GM19351 (cell line): ENCODE measurements around the gene RPS26.
"Not testable (repeated sequence)": the region's sequence is repeated elsewhere in the genome, so short reads cannot be mapped to it uniquely, and the experiment has no call there.

ENCODE experiments used
- ATAC-seq: cut with Tn5 transposase; IDR thresholded peaks from one replicate; pipeline ENCODE4 v1.9.1; 2021; ENCODE audit warnings: mild to moderate bottlenecking, moderate library complexity; ENCODE audit not compliant: unreplicated experiment

The RPS26 gene

DNA sequence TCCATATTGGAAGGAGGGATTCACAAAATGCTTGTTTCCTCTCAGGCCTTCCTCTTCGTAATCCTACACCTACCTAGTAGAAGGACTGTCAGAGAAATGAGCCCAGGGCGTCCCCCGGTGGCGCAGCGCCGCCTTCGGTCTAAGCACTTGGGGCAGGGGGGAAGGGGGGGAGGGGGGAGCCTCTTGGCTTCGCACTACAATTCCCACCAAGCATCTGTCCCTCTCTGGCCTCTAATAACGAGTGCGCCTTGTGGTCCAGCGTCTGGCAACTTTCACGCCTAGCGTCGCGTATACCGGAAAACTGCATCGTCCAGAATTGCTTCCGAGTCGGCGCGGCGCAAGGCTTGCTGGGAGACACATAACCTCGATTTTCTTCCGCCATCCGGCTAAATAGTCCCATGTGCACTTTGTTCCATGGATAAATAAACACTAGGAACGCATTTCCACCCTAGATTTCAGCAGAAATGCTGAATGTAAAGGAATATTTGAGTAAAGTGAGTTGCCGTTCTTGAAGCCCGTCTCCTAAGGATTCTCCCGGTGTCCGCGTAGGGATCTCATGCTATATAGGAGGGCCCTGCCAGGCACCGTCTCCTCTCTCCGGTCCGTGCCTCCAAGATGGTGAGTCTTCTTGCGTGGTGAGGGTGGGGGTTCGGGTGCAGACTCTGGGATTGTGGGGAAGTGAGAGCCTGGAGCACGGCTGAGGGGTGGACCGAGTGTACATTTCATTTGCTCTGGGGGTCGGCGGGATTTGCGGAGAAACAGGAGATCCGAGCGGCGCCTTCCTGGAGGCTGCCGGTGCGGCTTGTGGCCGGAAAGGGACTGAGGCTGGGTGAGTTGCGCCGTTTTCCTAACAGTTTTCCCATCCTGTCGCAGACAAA lies at the start of gene RPS26:
TSS of gene RPS26 (plus strand) at position 367 of the 878 bp plus-strand sequence. CDS start at position 616, 249 bp downstream.
- peak; percentile 94 for ATAC-seq

- ATAC-seq, result no peak
These were observed 48.4 kb upstream of the RPS26 start for GRCh38 chr12:55993230-55993853.

DNA sequence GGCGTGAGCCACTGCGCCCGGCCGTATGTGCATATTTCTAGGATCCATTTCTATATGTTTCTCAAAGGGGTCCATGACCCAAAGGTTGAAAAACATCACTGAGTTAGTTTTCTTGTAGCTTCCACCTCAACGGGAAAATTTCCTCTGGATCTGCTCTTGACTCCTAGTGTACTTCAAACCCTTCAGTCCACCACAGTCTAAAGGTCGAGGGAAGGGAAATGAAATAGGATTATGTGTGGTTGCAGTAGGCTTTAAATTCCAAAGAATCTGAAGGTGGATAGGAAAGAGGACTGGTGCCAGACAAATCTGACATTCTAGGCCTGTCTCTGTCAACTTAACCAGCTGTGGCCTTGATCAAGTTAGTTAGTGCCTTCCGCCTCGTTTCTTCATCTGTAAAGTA lies 46.4 kb upstream of the RPS26 start:
- ATAC-seq, result no peak

DNA sequence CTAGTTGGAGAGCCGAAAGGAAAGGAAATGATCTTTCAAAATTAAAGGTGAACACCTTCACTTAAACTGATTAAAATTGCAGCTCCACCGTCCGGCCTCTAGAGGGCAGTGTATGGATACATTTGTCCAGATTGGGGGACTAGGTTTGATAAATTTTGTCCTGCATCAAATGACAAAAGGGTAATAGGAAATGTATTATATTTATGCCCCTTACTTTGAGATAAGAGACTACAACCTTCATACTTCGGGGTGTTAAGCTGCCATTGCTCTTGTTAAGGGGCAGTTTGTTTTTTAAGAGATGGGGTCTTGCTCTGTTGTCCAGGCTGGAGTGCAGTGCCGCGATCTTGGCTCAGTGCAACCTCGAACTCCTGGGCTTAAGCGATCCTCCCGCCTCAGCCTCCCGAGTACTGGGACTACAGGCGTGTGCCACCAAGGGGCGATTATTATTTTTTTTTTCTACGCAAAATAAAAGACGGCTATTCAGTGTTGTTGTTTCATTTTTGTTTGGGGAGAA lies 45.5 kb upstream of the RPS26 start:
- ATAC-seq, result no peak

DNA sequence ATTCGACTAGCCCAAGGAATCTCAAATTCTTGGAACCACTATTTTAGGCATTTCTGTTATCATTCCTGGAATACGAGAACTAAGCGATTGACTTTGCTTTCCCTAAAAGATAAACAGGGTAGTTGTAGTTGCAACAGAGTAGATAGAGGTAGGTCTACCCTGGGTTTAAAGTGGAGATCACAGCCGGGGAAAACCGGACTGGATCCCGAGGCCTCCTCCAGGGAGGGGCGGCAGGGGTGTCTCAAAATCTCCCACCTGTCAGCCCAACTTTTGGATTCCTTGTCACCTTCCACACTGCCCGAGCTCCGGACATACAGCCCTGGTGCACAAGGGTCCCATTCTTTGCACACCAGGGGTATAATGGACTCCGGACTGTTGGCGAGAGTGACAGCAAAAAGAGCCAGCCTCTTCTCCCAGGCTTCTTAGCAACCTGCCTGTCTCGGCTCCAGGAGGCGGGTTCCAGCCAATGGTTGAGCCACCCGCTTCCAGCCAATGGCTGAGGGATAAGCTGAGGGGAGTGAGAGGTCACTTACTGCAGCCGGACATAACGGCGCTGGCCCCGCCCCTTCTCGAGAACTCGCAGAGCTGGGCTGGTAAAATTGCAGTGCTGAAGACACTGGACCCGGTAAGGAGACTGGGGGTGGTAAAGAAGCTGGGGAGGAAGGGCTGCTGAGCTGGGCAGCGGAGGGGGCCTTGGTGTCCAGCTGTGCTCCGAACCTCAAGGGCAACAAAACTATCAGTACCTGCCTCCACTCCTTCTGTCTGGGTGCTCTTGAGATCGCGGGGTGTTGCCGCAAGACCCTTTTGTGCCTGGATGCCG lies 44.8 kb upstream of the RPS26 start, which contains the start of gene SUOX:
TSS of gene SUOX (plus strand) at position 562 of the 820 bp plus-strand sequence. CDS start 4,946 bp downstream, outside the sequence.
- ATAC-seq, result peak; percentile 100

DNA sequence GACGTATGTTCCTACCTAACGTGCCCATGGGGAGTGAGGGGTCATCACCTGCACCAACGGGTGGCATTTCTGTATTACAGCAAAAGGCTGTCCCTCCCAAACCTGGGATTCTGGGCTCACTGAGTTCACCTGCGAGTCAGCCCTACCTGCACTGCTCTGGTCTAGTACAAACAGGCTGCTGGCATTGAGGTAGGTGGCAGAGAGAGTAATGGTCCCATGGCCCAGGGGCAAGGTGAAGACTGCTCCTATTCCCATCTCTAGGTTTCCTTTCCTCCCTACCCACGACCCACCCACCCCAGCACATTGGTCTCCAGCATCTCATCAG lies 44.2 kb upstream of the RPS26 start:
- peak; percentile 6 for ATAC-seq

- not testable (repeated sequence) for ATAC-seq
These were observed 42.2 kb upstream of the RPS26 start for GRCh38 chr12:55999522-55999921.

- ATAC-seq, result not testable (repeated sequence)
These were observed 41.6 kb upstream of the RPS26 start for GRCh38 chr12:55999999-56000540.

DNA sequence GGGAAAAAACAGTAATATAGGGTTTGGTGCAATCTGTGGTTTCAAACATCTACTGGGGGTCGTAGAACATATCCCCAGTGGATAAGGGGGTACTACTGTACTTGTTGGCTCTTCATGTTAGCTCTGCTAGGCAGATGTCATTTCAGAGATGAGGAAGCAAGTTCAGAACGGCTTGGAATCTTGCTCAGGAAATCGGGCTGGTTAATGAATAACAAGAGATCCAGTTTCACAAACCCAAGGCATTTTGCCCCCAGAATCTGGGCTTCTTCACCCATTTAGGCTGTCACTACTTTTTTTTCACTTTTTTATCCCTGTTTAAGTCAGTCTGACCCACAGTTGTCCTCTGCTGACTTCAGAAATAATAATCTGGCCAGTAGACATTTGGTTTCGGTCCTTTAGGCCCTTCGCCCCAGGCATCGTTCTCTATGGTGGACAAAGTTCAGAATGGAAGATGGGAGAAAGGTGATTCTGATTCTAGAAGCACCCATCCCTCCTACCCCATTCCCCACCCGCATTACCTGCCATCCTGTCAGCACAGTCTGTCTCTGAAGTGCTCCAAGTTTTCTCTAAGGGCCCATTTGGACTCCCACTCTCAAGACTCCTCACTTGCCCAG lies 40.1 kb upstream of the RPS26 start:
- ATAC-seq, result no peak

- ATAC-seq, result not testable (repeated sequence)
These were observed 38.3 kb upstream of the RPS26 start for GRCh38 chr12:56003376-56003775.

DNA sequence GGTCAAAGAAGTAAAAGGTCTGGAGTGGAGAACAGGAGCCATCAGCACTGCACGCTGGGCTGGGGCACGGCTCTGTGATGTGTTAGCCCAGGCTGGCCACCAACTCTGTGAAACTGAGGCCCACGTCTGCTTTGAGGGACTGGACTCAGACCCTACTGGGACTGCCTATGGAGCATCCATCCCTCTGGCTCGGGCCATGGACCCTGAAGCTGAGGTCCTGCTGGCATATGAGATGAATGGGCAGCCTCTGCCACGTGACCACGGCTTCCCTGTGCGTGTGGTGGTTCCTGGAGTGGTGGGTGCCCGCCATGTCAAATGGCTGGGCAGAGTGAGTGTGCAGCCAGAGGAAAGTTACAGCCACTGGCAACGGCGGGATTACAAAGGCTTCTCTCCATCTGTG lies 37.5 kb upstream of the RPS26 start:
- ATAC-seq, result no peak

- peak; percentile 65 for ATAC-seq
These were observed 33.9 kb upstream of the RPS26 start for GRCh38 chr12:56007564-56008559.

- ATAC-seq, result no peak
These were observed 31.6 kb upstream of the RPS26 start for GRCh38 chr12:56010111-56010570.

GRCh38 chr12:56011509-56012090 lies 30.1 kb upstream of the RPS26 start:
- ATAC-seq, result no peak

GRCh38 chr12:56013482-56013881 lies 28.2 kb upstream of the RPS26 start:
- ATAC-seq, result no peak

- no peak for ATAC-seq
These were observed 27.5 kb upstream of the RPS26 start for GRCh38 chr12:56014205-56014604.

- ATAC-seq, result no peak
These were observed 24.5 kb upstream of the RPS26 start for GRCh38 chr12:56017181-56017580.

GRCh38 chr12:56018356-56018755 lies 23.4 kb upstream of the RPS26 start:
- ATAC-seq, result no peak
